ENCODE results near the gene PHLDB2. TPM values are rescaled to one million over a fixed set of nuclear protein-coding genes. Genes with fewer than 3 reads are reported as not detected.

PHLDB2 gene
- total and polyA plus RNA-seq, 2 of the 13 experiments (the other 11 are each of a cell fraction or from before 2014, with no cell fraction given): 8.4 to 23.6 TPM

- Histone ChIP-seq H3K79me2 (ENCODE audit: insufficient read depth, low read length) (no peaks in the 10 kb centered on the region), H3K27me3 (ENCODE audit: control insufficient read depth in 1 of 2, insufficient read depth in 2 of 2, low read length in 2 of 2) (peaks cover 5 to 23% of the 10 kb centered on the region in 2 experiments), H3K4me2 (ENCODE audit: low read depth, low read length) (no peak overlapping the region), H2AFZ (ENCODE audit: low read length) (no peak overlapping the region), H3K4me3 (replicated peaks in 1 of 3; ENCODE audit: insufficient read depth in 1 of 3, low read depth in 2 of 3, low read length in 3 of 3) (no peak overlapping the region), H3K9ac (ENCODE audit: insufficient read depth, low read depth, low read length) (no peak overlapping the region), H3K4me1 (ENCODE audit: insufficient read depth, low read length) (peaks cover 29% of the 10 kb centered on the region), H3K27ac (ENCODE audit: extremely low read length, insufficient read depth, low read length) (no peak overlapping the region), H3K9me3 (ENCODE audit: low read length) (no peaks in the 10 kb centered on the region), H4K20me1 (ENCODE audit: insufficient read depth, low read length) (no peaks in the 10 kb centered on the region), H3K36me3 (replicated peaks in 1 of 2; ENCODE audit: control insufficient read depth in 1 of 2, insufficient read depth in 2 of 2, low read length in 2 of 2) (no peaks in the 10 kb centered on the region)
- ChIA-PET POLR2A (no interaction called here), CTCF (ENCODE audit: low intra/inter-chr PET ratio, low total read pairs) (no interaction called here)
- DNase-seq (ENCODE audit: low spot score) (no peak), FAIRE-seq (no peak), ATAC-seq (no peak)
- BruUV-seq (replicated peaks): no TSS peak
- TF ChIP-seq MXD3 (CRISPR knock-in tag; IDR thresholded peaks at IDR 0.05) (no peak), GPN1 (CRISPR knock-in tag; IDR thresholded peaks at IDR 0.05; ENCODE audit: borderline replicate concordance) (no peak), TGIF2 (CRISPR knock-in tag; IDR thresholded peaks at IDR 0.05) (no peak), CEBPZ (IDR thresholded peaks at IDR 0.05; ENCODE audit: low read length) (no peak), SPEN (CRISPR knock-in tag; IDR thresholded peaks at IDR 0.05; ENCODE audit: low read depth) (no peak)
- intact Hi-C loops (cut with micrococcal nuclease; ENCODE audit: unreplicated experiment) (no loop called here), in situ Hi-C loops (cut with HindIII; ENCODE audit: extremely low pct_ligation_motif_present, low pct_unique_long_range_greater_than_20kb) (no loop called here)
- WGBS (ENCODE audit: low lambda C conversion rate): 86% methylated on average over 2 of the region's 2 CpGs
Observed at GRCh38 chr3:112001526-112001925, 142.5 kb downstream of the PHLDB2 start.
